Lower leg skin (tissue), 3 donors: ENCODE data around the gene CCN5.
"Not testable (repeated sequence)": the region's sequence is repeated elsewhere in the genome, so short reads cannot be mapped to it uniquely, and the experiment has no call there.

Experiments used
- CTCF ChIP-seq, 3 donors: fragments of 450-650 bp; IDR thresholded peaks; one replicate each; pipeline ENCODE4 v1.5.1; 2016; ENCODE audit warnings: antibody characterized with exemption in 3 of 3, mild to moderate bottlenecking in 3 of 3, moderate library complexity in 2 of 3
- POLR2A ChIP-seq, 2 donors: fragments of 450-650 bp; IDR thresholded peaks; one replicate each; pipeline ENCODE4 v1.6.1; 2016 to 2017; ENCODE audit warnings: antibody characterized with exemption in 2 of 2, mild to moderate bottlenecking in 1 of 2, moderate library complexity in 1 of 2

DNA sequence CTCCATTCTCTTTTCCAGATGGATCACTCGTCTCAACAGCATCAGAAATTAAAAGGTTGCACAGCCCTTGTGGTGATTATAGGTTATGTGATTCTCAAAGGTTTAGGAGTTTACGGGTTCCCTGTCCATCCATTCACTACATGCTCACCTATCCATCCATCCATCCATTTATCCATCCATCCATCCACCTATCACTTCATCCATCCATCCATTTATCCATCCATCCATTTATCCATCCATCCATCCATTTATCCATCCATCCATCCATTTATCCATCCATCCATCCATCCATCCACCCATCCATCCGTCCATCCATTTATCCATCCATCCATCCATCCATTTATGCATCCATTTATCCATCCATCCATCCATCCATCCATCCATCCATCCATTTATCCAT lies 48.6 kb downstream of the CCN5 start:
- TF ChIP-seq CTCF, POLR2A (IDR thresholded peaks at IDR 0.05): not testable (repeated sequence)
